CD4-positive, alpha-beta T cell treated with Interleukin-2 at 100 ng/mL for 4 hours (primary cell): ENCODE results near the gene MAN1A1.

ENCODE experiments used
- DNase-seq: peaks from one replicate; pipeline ENCODE4 v3.0.0-alpha.2; 2020; ENCODE audit warnings: low spot score

The MAN1A1 gene

GRCh38 chr6:119195848-119196247 is 153.7 kb downstream of the MAN1A1 start:
- DNase-seq = no peak

- no peak for DNase-seq
These were observed 154.4 kb downstream of the MAN1A1 start for GRCh38 chr6:119195204-119195603.

- DNase-seq = no peak
These were observed 155.9 kb downstream of the MAN1A1 start for GRCh38 chr6:119193707-119194106.

GRCh38 chr6:119192200-119192599 is 157.4 kb downstream of the MAN1A1 start:
- DNase-seq = no peak

GRCh38 chr6:119190176-119190575 is 159.4 kb downstream of the MAN1A1 start:
- DNase-seq = no peak

GRCh38 chr6:119189498-119189897 is 160.1 kb downstream of the MAN1A1 start:
- no peak for DNase-seq

GRCh38 chr6:119187596-119187995 is 162.0 kb downstream of the MAN1A1 start:
- no peak for DNase-seq

- DNase-seq = no peak
These were observed 163.1 kb downstream of the MAN1A1 start for GRCh38 chr6:119186490-119186889.

- DNase-seq = no peak
These were observed 165.4 kb downstream of the MAN1A1 start for GRCh38 chr6:119184008-119184648.

GRCh38 chr6:119183457-119183856 is 166.1 kb downstream of the MAN1A1 start:
- no peak for DNase-seq

- DNase-seq = no peak
These were observed 166.7 kb downstream of the MAN1A1 start for GRCh38 chr6:119182875-119183274.

GRCh38 chr6:119182216-119182803 is 167.3 kb downstream of the MAN1A1 start:
- DNase-seq = no peak

- DNase-seq = no peak
These were observed 168.5 kb downstream of the MAN1A1 start for GRCh38 chr6:119181046-119181445.

GRCh38 chr6:119179842-119180241 is 169.7 kb downstream of the MAN1A1 start:
- peak; percentile 18 for DNase-seq

GRCh38 chr6:119179062-119179461 is 170.5 kb downstream of the MAN1A1 start:
- no peak for DNase-seq

GRCh38 chr6:119176445-119176844 is 173.1 kb downstream of the MAN1A1 start:
- no peak for DNase-seq

- DNase-seq = no peak
These were observed 174.4 kb downstream of the MAN1A1 start for GRCh38 chr6:119174879-119175817.

- no peak for DNase-seq
These were observed 175.5 kb downstream of the MAN1A1 start for GRCh38 chr6:119174085-119174445.

- no peak for DNase-seq
These were observed 176.1 kb downstream of the MAN1A1 start for GRCh38 chr6:119173249-119174084.

GRCh38 chr6:119172824-119173223 is 176.7 kb downstream of the MAN1A1 start:
- DNase-seq = no peak

- no peak for DNase-seq
These were observed 177.5 kb downstream of the MAN1A1 start for GRCh38 chr6:119171864-119172588.
